ENCODE results near the gene DHX40. TPM values are rescaled to one million over a fixed set of nuclear protein-coding genes. Genes with fewer than 3 reads are reported as not detected.

Gene DHX40
- total and polyA plus RNA-seq, 9 donors: 24.9 to 45.6 (median 36.9) TPM

GRCh38 chr17:59607061-59607460 lies 41.7 kb downstream of the DHX40 start:
- Histone ChIP-seq H3K4me3 (no peak overlapping the region), H3K27me3 (no peaks in the 10 kb centered on the region), H3K4me1 (ENCODE audit: insufficient read depth) (no peaks in the 10 kb centered on the region), H3K27ac (no peak overlapping the region), H3K9me3 (no peaks in the 10 kb centered on the region), H3K36me3 (no peaks in the 10 kb centered on the region)
- DNase-seq: no peak
- TF ChIP-seq EP300 (IDR thresholded peaks at IDR 0.05) (no peak), CTCF (IDR thresholded peaks at IDR 0.05) (no peak), POLR2A (IDR thresholded peaks at IDR 0.05) (no peak)
- 79 to 88% (median 87%) methylated on average over 3 of the region's 3 CpGs for WGBS, 3 donors
- intact Hi-C loops (cut with DNase I): no loop called here

- WGBS, 3 donors: 86 to 93% (median 90%) methylated on average over 5 of the region's 5 CpGs
- no peaks in the 10 kb centered on the region for H3K4me1 ChIP-seq (ENCODE audit: insufficient read depth)
- H3K4me3 ChIP-seq: no peak overlapping the region
- no peaks in the 10 kb centered on the region for H3K27me3 ChIP-seq
- H3K36me3 ChIP-seq: no peaks in the 10 kb centered on the region
- no peak for DNase-seq
- no peaks in the 10 kb centered on the region for H3K9me3 ChIP-seq
- no peak overlapping the region for H3K27ac ChIP-seq
- TF ChIP-seq CTCF (IDR thresholded peaks at IDR 0.05) (no peak), EP300 (IDR thresholded peaks at IDR 0.05) (no peak), POLR2A (IDR thresholded peaks at IDR 0.05) (no peak)
- intact Hi-C loops (cut with DNase I): no loop called here
Measured at GRCh38 chr17:59607817-59608403, 42.5 kb downstream of the DHX40 start.

- Histone ChIP-seq H3K27ac (no peak overlapping the region), H3K36me3 (no peaks in the 10 kb centered on the region), H3K4me1 (ENCODE audit: insufficient read depth) (no peaks in the 10 kb centered on the region), H3K4me3 (no peak overlapping the region), H3K27me3 (no peaks in the 10 kb centered on the region), H3K9me3 (no peaks in the 10 kb centered on the region)
- intact Hi-C loops (cut with DNase I): no loop called here
- no peak for DNase-seq
- no peak for TF ChIP-seq POLR2A (IDR thresholded peaks at IDR 0.05)
- no peak for TF ChIP-seq CTCF (IDR thresholded peaks at IDR 0.05)
- no peak for TF ChIP-seq EP300 (IDR thresholded peaks at IDR 0.05)
Measured at GRCh38 chr17:59611503-59611902, 46.1 kb downstream of the DHX40 start.

GRCh38 chr17:59616253-59616920 lies 51.0 kb downstream of the DHX40 start:
- no peak for TF ChIP-seq POLR2A (IDR thresholded peaks at IDR 0.05)
- TF ChIP-seq CTCF (IDR thresholded peaks at IDR 0.05): no peak
- no peak for TF ChIP-seq EP300 (IDR thresholded peaks at IDR 0.05)
- H3K4me3 ChIP-seq: no peak overlapping the region
- no peaks in the 10 kb centered on the region for H3K27me3 ChIP-seq
- H3K27ac ChIP-seq: no peak overlapping the region
- H3K9me3 ChIP-seq: no peaks in the 10 kb centered on the region
- no peaks in the 10 kb centered on the region for H3K36me3 ChIP-seq
- 93 to 95% (median 94%) methylated on average over 7 of the region's 7 CpGs for WGBS, 3 donors
- H3K4me1 ChIP-seq (ENCODE audit: insufficient read depth): no peaks in the 10 kb centered on the region
- intact Hi-C loops (cut with DNase I): no loop called here
- DNase-seq: no peak
